Prostate gland (tissue), 2 donors: ENCODE measurements around the gene B4GALT7.

Experiments
- CTCF ChIP-seq, 4 experiments: fragments of 200-600 bp in 2 of 4; fragments of 450-650 bp in 2 of 4; sonication (generic) in 2 of 4; IDR thresholded peaks; 1 replicate in 3 of 4; 2 replicates in 1 of 4; pipeline ENCODE4 v1.5.1; 2016 to 2019; ENCODE audit warnings: antibody characterized with exemption in 4 of 4, mild to moderate bottlenecking in 2 of 4, moderate library complexity in 2 of 4
- POLR2A ChIP-seq: fragments of 450-650 bp; IDR thresholded peaks from one replicate; pipeline ENCODE4 v1.6.1; 2016; ENCODE audit warnings: antibody characterized with exemption, mild to moderate bottlenecking
- POLR2AphosphoS5 ChIP-seq: sonication (generic); formaldehyde crosslinking; IDR thresholded peaks from one replicate; pipeline ENCODE4 v1.6.1; 2017; ENCODE audit warnings: antibody characterized with exemption

- TF ChIP-seq CTCF (IDR thresholded peaks at IDR 0.05) = no peak
- no peak for TF ChIP-seq POLR2A
- no peak for TF ChIP-seq POLR2AphosphoS5
Measured at GRCh38 chr5:177555665-177556064, 44.3 kb upstream of the B4GALT7 start.
